NB4 (cell line): ENCODE measurements around the gene ADGRA3.

ENCODE experiments used
- CTCF ChIP-seq: IDR thresholded peaks from one replicate; pipeline ENCODE4 v1.5.1; 2012; ENCODE audit warnings: low read depth, low read length
- MAX ChIP-seq: IDR thresholded peaks from 2 replicates; pipeline ENCODE4 v1.6.1; 2011; ENCODE audit warnings: low read depth, low read length
- POLR2A ChIP-seq: IDR thresholded peaks from 2 replicates; pipeline ENCODE4 v1.6.1; 2011; ENCODE audit warnings: mild to moderate bottlenecking; ENCODE audit not compliant: insufficient read length; ENCODE audit errors: extremely low read depth

GRCh38 chr4:22500128-22500611, 15.7 kb downstream of the ADGRA3 start:
- TF ChIP-seq CTCF = no peak
- TF ChIP-seq POLR2A = no peak
- TF ChIP-seq MAX = no peak
